ENCODE results near the gene TTC39C.

DNA sequence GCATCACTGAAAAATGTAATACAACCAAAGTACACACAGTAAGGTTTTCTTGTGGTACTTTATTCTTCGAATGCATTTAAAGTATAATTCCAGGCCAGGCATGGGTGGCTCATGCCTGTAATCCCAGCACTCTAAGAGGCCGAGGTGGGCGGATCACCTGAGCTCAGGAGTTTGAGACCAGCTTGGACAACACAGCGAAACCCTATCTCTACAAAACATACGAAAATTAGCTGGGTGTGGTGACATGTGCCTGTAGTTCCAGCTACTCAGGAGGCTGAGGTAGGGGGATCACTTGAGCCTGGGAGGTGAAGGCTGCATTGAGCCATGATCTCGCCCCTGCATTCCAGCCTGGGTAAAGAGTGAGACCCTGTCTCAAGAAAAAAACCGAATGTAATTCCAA, 3.9 kb upstream of the TTC39C start:
- TF ChIP-seq CTCF (IDR thresholded peaks at IDR 0.05; ENCODE audit: insufficient read depth, low read depth, low read length) (no peak), EZH2 (IDR thresholded peaks at IDR 0.05; ENCODE audit: insufficient read depth, low read length) (no peak)

Data from astrocyte (in vitro differentiated cells and primary cell).